Stimulated activated CD8-positive, alpha-beta memory T cell treated with anti-CD3 and anti-CD28 coated beads, Interleukin-7, amount 100 ng/mL, for 4 hours (primary cell): ENCODE measurements around the gene AATF.

Experiments
- DNase-seq, 2 donors: peaks; one replicate each; pipeline ENCODE4 v3.0.0-alpha.2; 2020; ENCODE audit warnings: low read depth in 2 of 2

Gene AATF

DNA sequence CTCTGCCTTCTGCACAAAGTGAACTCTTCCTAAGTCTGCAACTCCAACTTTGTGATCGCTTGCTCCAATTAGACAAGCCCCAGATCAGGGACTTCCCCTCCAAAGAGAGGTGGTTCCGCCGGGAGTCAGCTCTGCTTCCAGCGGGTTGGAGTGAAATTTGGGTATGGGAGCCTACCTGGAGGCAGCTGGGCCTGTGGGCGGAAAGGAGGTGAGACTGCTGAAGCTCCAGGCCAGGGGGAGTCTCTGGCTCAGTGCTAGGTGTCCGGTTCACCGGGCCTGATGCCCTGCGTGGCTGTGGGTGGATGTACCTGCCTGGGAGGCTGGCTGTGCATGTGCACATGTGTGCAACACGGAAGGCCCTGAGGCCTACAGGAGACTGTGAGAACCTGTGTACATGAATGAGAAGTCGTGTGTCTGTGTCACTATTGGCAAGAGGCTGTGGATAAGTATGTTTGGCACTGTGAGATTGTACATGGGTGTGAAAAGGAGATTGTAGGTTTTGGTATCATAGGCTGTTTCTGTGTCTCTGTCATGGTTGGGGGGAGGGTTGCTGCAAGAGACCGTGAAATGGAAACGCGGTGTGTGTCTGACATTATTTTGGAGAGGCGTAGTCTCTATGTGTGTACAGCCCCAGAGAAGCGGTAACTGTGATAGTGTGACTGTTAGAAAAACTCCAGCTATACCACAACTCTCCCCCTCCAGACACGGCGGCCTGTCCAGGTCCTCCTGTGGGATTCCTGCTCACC is 7.3 kb upstream of the AATF start:
- DNase-seq: no peak

- DNase-seq: no peak
Measured at GRCh38 chr17:36942019-36942599, 6.6 kb upstream of the AATF start.

DNA sequence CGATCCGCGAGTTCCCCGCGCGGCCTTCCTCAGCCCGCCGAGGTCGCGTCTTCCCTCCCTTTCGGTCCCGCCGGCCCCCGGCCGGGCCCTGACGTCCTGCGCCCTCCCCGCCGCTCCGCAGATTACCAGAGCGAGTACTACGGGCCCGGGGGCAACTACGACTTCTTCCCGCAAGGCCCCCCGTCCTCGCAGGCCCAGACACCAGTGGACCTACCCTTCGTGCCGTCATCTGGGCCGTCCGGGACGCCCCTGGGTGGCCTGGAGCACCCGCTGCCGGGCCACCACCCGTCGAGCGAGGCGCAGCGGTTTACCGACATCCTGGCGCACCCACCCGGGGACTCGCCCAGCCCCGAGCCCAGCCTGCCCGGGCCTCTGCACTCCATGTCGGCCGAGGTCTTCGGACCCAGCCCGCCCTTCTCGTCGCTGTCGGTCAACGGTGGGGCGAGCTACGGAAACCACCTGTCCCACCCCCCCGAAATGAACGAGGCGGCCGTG is 6.1 kb upstream of the AATF start:
- DNase-seq: no peak

- DNase-seq: no peak
Measured at GRCh38 chr17:36943250-36944191, 5.2 kb upstream of the AATF start.

- DNase-seq: no peak
Measured at GRCh38 chr17:36944553-36944952, 4.2 kb upstream of the AATF start.

DNA sequence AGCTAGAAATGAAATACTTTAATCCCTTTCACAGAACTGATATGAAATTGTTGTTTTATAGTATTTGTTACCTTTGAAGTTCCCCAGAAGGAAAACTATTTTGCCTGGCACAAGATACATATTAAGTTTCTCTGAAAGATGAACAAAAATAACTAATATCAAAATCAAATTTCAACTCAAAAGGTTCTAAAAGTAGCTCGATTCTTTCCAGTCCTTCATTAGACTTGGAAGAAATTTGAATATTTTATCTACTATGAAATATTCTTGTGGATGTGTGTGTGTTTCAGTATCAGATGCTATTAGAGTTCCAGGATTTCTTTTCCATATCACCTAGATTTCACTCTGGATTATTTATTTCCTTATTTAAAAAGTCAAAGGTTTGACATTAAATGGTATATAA is 3.6 kb upstream of the AATF start:
- DNase-seq: no peak

GRCh38 chr17:36945959-36946725 is 2.6 kb upstream of the AATF start:
- DNase-seq: no peak

- no peak for DNase-seq
Measured at GRCh38 chr17:36946726-36947091, 2.0 kb upstream of the AATF start.

- DNase-seq: no peak
Measured at GRCh38 chr17:36947922-36948716, 635 bp upstream of the AATF start.

DNA sequence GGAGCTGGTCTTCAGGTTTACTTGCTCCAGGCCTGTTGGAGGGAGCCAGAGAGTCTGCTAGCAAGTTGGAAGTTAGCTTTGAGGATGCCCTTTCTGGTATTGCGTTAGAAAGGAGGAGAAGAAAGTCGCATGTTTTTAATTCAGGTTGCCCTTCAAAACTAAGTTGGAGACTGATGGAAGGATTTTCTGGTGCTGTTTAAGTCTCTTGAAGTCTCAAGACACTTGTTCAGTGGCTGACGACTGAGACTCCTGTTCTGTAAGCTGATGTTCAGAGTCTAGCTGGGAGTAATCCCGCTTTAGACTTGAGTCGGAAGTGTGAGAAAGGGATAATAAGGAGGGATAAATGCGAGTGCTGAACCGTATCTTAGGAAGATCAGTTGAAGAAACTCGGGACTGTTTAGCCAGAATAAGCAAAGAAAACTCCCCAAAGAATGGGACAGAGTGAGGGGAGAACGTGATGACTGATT is 740 bp downstream of the AATF start:
- DNase-seq: no peak

GRCh38 chr17:36950027-36950426 is 1.3 kb downstream of the AATF start:
- DNase-seq: no peak

- no peak for DNase-seq
Measured at GRCh38 chr17:36951084-36951789, 2.5 kb downstream of the AATF start.

DNA sequence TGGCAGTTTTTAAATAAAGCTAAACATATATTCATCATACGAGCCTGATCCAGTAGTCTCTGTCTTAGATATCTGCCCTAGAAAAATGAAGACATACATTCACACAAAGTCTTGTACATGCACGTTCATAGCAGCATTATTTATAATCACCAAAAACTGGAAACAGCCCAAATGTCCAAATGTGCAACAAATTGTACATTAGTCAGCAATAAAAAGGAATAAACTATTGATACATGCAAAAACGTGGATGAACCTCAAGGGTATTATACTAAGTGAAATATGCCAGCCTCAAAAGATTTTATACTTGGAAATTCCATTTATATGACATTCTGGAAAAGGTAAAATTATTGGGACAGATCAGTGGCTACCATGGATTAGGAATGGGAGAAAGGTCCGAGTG is 22.8 kb downstream of the AATF start:
- no peak for DNase-seq

GRCh38 chr17:36972186-36972700 is 23.5 kb downstream of the AATF start:
- no peak for DNase-seq

DNA sequence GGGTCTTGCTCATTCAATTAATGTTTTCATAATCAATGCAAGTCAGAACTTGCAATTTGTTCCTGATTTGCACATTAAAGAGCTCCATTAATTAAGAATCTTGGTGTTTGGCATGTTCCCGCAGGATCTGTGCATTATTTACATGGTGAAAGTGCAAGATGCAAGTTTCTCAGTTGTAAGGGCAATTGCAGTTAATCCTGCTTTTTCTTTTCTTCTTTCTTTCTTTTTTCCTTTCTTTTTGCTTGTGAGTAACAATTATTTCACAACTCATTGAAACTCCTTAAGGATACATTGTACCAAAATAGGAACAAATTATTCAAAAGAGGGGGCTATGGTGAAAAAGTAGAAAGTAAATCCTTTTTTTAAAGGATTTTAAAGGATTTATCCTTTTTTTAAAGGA is 24.2 kb downstream of the AATF start:
- no peak for DNase-seq

DNA sequence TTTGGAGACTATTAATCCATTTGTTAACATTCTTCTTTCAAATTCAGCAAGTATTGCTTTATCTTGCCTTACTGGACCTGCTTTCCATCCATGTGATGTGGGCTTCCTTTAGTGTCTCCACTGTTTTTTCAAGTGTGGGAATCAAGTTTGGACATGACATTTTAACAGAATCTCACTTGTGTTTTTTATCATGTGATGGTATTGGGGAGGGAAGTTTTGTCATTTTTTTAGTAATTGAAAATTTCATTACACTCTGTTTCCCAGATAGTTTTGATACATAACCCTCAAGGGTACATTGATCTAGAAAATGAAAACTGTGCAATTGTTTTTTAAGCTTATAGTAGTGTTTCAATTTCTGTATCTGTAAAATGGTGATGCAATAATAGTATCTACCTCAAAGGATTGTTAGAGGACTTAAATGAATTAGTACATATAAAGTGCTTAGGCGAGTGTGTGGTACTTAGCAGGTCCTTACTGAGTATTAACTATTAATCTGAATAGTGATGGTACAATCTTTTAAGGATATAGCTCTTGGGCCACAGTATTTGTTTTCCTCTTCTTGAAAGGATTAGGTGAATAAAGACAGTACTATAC is 27.3 kb downstream of the AATF start:
- no peak for DNase-seq

DNA sequence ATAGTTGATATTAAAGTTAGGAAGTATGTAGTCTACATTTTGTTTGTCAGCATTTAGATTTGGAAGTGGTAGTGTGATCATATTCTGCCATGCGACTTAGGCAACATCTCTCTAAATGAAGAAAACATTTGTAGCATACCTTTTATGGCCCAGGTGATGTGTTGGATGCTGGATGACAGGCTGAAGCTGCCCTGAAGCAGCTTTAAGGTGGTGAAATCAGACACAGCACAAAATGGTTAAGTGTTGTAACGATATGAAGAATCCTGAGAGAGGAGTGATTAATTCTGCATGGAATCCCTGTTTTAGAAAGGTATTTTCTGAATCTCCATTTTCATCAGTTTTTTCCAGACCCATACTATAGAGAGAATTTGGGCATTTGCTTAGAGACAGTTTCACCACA is 28.3 kb downstream of the AATF start:
- no peak for DNase-seq

DNA sequence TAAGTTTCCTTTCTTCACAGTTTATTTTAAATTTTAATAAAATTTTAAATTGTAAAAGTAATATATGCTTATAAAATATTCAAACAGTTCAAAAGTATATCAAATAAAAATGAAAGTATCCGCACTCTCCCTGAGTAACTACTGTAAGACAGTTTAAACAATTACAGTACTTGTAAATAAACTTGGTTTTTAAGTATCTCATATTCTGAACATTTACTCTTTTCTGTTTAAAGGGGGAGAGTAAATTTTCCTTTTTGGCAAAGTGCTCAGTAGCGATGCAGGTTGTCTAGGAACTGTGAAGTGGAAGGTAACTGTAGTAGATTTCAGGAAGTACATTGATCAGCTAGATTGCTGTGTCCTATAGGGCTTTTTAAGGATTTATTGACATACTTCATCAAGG is 28.8 kb downstream of the AATF start:
- DNase-seq: no peak

- no peak for DNase-seq
Measured at GRCh38 chr17:36978810-36979564, 30.2 kb downstream of the AATF start.
